CD14-positive monocyte (primary cell): Measurements from ENCODE around the gene CYP2C18. TPM values are rescaled to one million over a fixed set of nuclear protein-coding genes. Genes with fewer than 3 reads are reported as not detected.

Experiments
- DNase-seq, 3 donors: peaks; one replicate each; pipeline ENCODE4 v3.0.0-alpha.2; 2011 to 2022
- H2AFZ ChIP-seq: 2 replicates; pipeline ENCODE4 v1.6.0; 2012; ENCODE audit warnings: mild to moderate bottlenecking, low read depth, low read length, inconsistent platforms; ENCODE audit not compliant: insufficient read depth, poor library complexity, severe bottlenecking
- H3K27ac ChIP-seq, 2 donors: 1 replicate in 1 of 2; 2 replicates in 1 of 2; pipeline ENCODE4 v1.5.1; 2012 to 2013; ENCODE audit warnings: low read length in 2 of 2, control low read depth in 1 of 2, inconsistent platforms in 1 of 2, low read depth in 1 of 2, mild to moderate bottlenecking in 1 of 2
- H3K27me3 ChIP-seq, 2 donors: one replicate each; pipeline versions ENCODE4 v1.6.0 to v1.6.1; 2011 to 2013; ENCODE audit warnings: low read length in 2 of 2; ENCODE audit not compliant: control insufficient read depth in 2 of 2, insufficient read depth in 2 of 2
- H3K36me3 ChIP-seq, 2 donors: replicated peaks in 1 of 2; 1 replicate in 1 of 2; 2 replicates in 1 of 2; pipeline versions ENCODE4 v1.5.1 to v1.6.1; 2012 to 2013; ENCODE audit warnings: low read length in 2 of 2, control low read depth in 1 of 2, inconsistent platforms in 1 of 2, mild to moderate bottlenecking in 1 of 2; ENCODE audit not compliant: insufficient read depth in 2 of 2, control insufficient read depth in 1 of 2
- H3K4me1 ChIP-seq, 2 donors: 1 replicate in 1 of 2; 2 replicates in 1 of 2; pipeline versions ENCODE4 v1.5.1 to v1.6.1; 2012 to 2013; ENCODE audit warnings: low read length in 2 of 2, control low read depth in 1 of 2, inconsistent platforms in 1 of 2, mild to moderate bottlenecking in 1 of 2, moderate library complexity in 1 of 2; ENCODE audit not compliant: insufficient read depth in 2 of 2, control insufficient read depth in 1 of 2
- H3K4me2 ChIP-seq: replicated peaks from 2 replicates; pipeline ENCODE3; 2012; ENCODE audit warnings: low read length, moderate library complexity, mild to moderate bottlenecking; ENCODE audit not compliant: poor library complexity, severe bottlenecking; ENCODE audit errors: extremely low read depth
- H3K4me3 ChIP-seq, 3 experiments: fragments of 200-600 bp in 1 of 3; sonication (generic) in 1 of 3; replicated peaks in 1 of 3; 1 replicate in 2 of 3; 2 replicates in 1 of 3; pipeline ENCODE4 v1.5.1; 2011 to 2013; ENCODE audit warnings: low read length in 3 of 3, mild to moderate bottlenecking in 3 of 3, control low read depth in 2 of 3, low read depth in 2 of 3, inconsistent platforms in 1 of 3, moderate library complexity in 1 of 3
- H3K79me2 ChIP-seq: 2 replicates; pipeline ENCODE4 v1.6.0; 2012; ENCODE audit warnings: mild to moderate bottlenecking, control low read depth, inconsistent platforms, low read length, moderate library complexity; ENCODE audit not compliant: insufficient read depth
- H3K9ac ChIP-seq: 2 replicates; pipeline ENCODE4 v1.6.0; 2017; ENCODE audit warnings: low read length, mild to moderate bottlenecking; ENCODE audit not compliant: insufficient read depth, poor library complexity, severe bottlenecking
- H3K9me3 ChIP-seq, 2 donors: replicated peaks in 1 of 2; 1 replicate in 1 of 2; 2 replicates in 1 of 2; pipeline versions ENCODE4 v1.5.1 to v1.6.1; 2012 to 2013; ENCODE audit warnings: low read length in 2 of 2, control low read depth in 1 of 2; ENCODE audit not compliant: control insufficient read depth in 1 of 2, insufficient read depth in 1 of 2
- H4K20me1 ChIP-seq: 2 replicates; pipeline ENCODE4 v1.6.0; 2012; ENCODE audit warnings: mild to moderate bottlenecking, low read length, control low read depth, moderate library complexity; ENCODE audit not compliant: insufficient read depth
- H3K27ac Mint-ChIP-seq, 7 donors: one replicate each; pipeline ENCODE4 v1.8.0; 2020; ENCODE audit warnings: mild to moderate bottlenecking in 7 of 7, mixed read lengths in 7 of 7, moderate library complexity in 6 of 7, inconsistent platforms in 2 of 7
- H3K27me3 Mint-ChIP-seq, 3 donors: one replicate each; pipeline ENCODE4 v1.8.0; 2021 to 2022; ENCODE audit warnings: low read depth in 3 of 3, mild to moderate bottlenecking in 3 of 3, mixed read lengths in 3 of 3, moderate library complexity in 3 of 3, inconsistent platforms in 1 of 3
- H3K36me3 Mint-ChIP-seq, 2 donors: one replicate each; pipeline ENCODE4 v1.8.0; 2020; ENCODE audit warnings: mixed read lengths in 2 of 2, inconsistent platforms in 1 of 2, mild to moderate bottlenecking in 1 of 2
- H3K4me1 Mint-ChIP-seq: one replicate; pipeline ENCODE4 v1.8.0; 2020; ENCODE audit warnings: mild to moderate bottlenecking, mixed read lengths
- H3K4me3 Mint-ChIP-seq, 2 donors: one replicate each; pipeline ENCODE4 v1.8.0; 2020; ENCODE audit warnings: mild to moderate bottlenecking in 2 of 2, mixed read lengths in 2 of 2, moderate library complexity in 1 of 2
- H3K9me3 Mint-ChIP-seq, 7 donors: one replicate each; pipeline ENCODE4 v1.8.0; 2020 to 2022; ENCODE audit warnings: mixed read lengths in 7 of 7, mild to moderate bottlenecking in 6 of 7, moderate library complexity in 6 of 7, inconsistent platforms in 2 of 7
- CTCF ChIP-seq: fragments of 200-600 bp; IDR thresholded peaks from one replicate; pipeline ENCODE4 v1.8.0; 2022; ENCODE audit warnings: antibody characterized with exemption, mild to moderate bottlenecking
- WGBS: methylation state at CpG from one replicate; pipeline ENCODE4 v1.1.5; 2013; ENCODE audit warnings: missing lambda C conversion rate; ENCODE audit not compliant: insufficient coverage; 5-methylcytosine and 5-hydroxymethylcytosine counted together
- intact Hi-C, 2 donors: fragments of 100-400 bp; cut with micrococcal nuclease; formaldehyde crosslinking; loops; one replicate each; pipeline versions ENCODE4 v1.15.0 to v1.15.1; 2023
- polyA plus RNA-seq, 3 donors: library from polyadenylated mRNA; depleted of rRNA in 1 of 3; unstranded in 2 of 3; stranded (reverse) in 1 of 3; fragments of 300-500 nt in 2 of 3; fragments of >200 nt in 1 of 3; fragmentation: Illumina TruSeq in 2 of 3; gene quantifications; 1 replicate in 2 of 3; 2 replicates in 1 of 3; pipeline ENCODE4 v1.2.3, GENCODE V29; 2012 to 2021

The CYP2C18 gene
- polyA plus RNA-seq, 3 donors: not detected

- Histone ChIP-seq H3K4me2 (no peak overlapping the region), H3K4me1 (no peaks in the 10 kb centered on the region), H3K36me3 (no peaks in the 10 kb centered on the region), H3K9ac (no peak overlapping the region), H4K20me1 (no peaks in the 10 kb centered on the region), H3K79me2 (no peaks in the 10 kb centered on the region), H3K4me3 (no peak overlapping the region), H3K9me3 (peaks cover 0 to 17% of the 10 kb centered on the region in 2 donors), H3K27ac (no peak overlapping the region), H2AFZ (no peak overlapping the region), H3K27me3 (no peaks in the 10 kb centered on the region)
- peaks cover 5 to 17% (median 11%) of the 10 kb centered on the region in 7 donors for H3K9me3 Mint-ChIP-seq
- no peak overlapping the region for H3K27ac Mint-ChIP-seq
- H3K4me1 Mint-ChIP-seq: no peaks in the 10 kb centered on the region
- intact Hi-C loops: no loop called here
- TF ChIP-seq CTCF: no peak
- peaks cover 0 to 2% (median 1%) of the 10 kb centered on the region in 3 donors for H3K27me3 Mint-ChIP-seq
- no peak overlapping the region for H3K4me3 Mint-ChIP-seq
- no peak for DNase-seq
- no peaks in the 10 kb centered on the region for H3K36me3 Mint-ChIP-seq
- 82% methylated on average over 2 of the region's 6 CpGs for WGBS
Observed at GRCh38 chr10:94666391-94667102, 17.0 kb upstream of the CYP2C18 start.

GRCh38 chr10:94673614-94674321 is 9.8 kb upstream of the CYP2C18 start:
- Mint-ChIP-seq H3K27ac (no peak overlapping the region), H3K9me3 (peaks cover 0 to 14% (median 3%) of the 10 kb centered on the region in 7 donors), H3K27me3 (peaks cover 0 to 2% (median 1%) of the 10 kb centered on the region in 3 donors), H3K4me1 (no peaks in the 10 kb centered on the region), H3K4me3 (no peak overlapping the region), H3K36me3 (no peaks in the 10 kb centered on the region)
- intact Hi-C loops: no loop called here
- Histone ChIP-seq H3K36me3 (no peaks in the 10 kb centered on the region), H3K9ac (no peak overlapping the region), H3K9me3 (peaks cover 0 to 4% of the 10 kb centered on the region in 2 donors), H4K20me1 (no peaks in the 10 kb centered on the region), H3K4me3 (no peak overlapping the region), H2AFZ (no peak overlapping the region), H3K4me2 (no peak overlapping the region), H3K79me2 (no peaks in the 10 kb centered on the region), H3K27ac (no peak overlapping the region), H3K4me1 (no peaks in the 10 kb centered on the region), H3K27me3 (no peaks in the 10 kb centered on the region)
- no peak for DNase-seq
- no CpG with 5 or more reads among the region's 1 CpG for WGBS
- TF ChIP-seq CTCF: no peak
